GM19023 (cell line): Measurements from ENCODE around the gene ERRFI1.

Experiments used
- ATAC-seq: cut with Tn5 transposase; IDR thresholded peaks from one replicate; pipeline ENCODE4 v1.9.1; 2021; ENCODE audit warnings: mild to moderate bottlenecking, moderate library complexity; ENCODE audit not compliant: unreplicated experiment

Gene ERRFI1

DNA sequence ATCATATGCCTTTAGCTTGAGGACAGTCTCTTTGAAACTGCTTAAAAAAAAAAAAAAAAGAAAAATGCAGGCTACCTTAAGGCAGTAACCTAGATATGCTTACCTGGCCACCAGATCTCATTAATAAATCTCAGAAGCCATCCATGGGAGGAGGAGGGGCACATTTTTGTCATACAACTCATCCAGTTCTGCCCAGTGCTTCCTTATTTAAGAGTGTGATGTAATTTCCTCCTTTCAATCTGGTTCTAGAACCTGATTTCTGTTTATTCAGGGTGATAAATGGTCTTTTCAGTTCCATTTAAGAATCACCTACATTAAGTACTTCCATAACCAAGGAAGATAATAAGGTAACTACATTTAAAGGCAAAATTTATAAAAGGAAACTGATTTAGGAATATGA lies 6.1 kb downstream of the ERRFI1 start:
- ATAC-seq: no peak

DNA sequence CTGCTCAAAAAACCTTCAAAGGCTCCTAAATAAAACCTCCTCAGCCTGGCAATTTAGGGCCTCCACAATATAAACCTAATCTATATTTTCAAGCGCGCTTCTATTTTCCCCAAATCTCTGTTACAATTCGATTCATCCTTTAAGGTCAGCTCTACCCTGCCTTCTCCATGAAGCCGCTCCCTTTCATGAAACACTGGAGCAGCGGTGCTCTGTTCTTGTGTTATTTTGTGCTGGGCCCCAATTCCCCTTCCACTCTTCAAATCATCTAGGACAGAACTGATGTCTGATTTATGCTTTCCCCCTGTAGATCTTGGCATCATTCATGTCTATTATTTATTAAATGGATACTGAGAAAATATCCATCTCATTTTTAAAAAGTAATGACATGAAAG lies 6.9 kb downstream of the ERRFI1 start:
- no peak for ATAC-seq

GRCh38 chr1:8018492-8019228 lies 7.4 kb downstream of the ERRFI1 start:
- no peak for ATAC-seq

GRCh38 chr1:8017495-8018197 lies 8.5 kb downstream of the ERRFI1 start:
- ATAC-seq: no peak

- ATAC-seq: no peak
These were observed 9.2 kb downstream of the ERRFI1 start for GRCh38 chr1:8016895-8017241.

- ATAC-seq: no peak
These were observed 9.8 kb downstream of the ERRFI1 start for GRCh38 chr1:8016210-8016894.

DNA sequence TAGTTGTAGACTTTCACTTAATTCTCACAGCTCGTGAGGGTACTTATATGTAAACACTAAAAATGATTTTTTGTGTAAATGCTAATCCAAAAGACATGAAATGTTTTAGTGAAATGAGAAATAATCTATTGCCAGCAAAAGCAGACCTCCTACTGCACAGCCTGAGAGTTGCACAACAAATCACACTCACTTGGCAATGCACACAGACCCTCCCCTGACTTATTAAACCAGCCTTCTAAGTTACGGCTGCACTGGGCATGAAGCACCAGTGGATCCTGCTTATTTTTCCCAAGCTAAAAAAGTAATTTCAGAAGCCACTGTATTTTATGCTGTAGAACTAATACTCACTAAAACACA lies 10.3 kb downstream of the ERRFI1 start:
- no peak for ATAC-seq

- no peak for ATAC-seq
These were observed 10.9 kb downstream of the ERRFI1 start for GRCh38 chr1:8015036-8015808.

DNA sequence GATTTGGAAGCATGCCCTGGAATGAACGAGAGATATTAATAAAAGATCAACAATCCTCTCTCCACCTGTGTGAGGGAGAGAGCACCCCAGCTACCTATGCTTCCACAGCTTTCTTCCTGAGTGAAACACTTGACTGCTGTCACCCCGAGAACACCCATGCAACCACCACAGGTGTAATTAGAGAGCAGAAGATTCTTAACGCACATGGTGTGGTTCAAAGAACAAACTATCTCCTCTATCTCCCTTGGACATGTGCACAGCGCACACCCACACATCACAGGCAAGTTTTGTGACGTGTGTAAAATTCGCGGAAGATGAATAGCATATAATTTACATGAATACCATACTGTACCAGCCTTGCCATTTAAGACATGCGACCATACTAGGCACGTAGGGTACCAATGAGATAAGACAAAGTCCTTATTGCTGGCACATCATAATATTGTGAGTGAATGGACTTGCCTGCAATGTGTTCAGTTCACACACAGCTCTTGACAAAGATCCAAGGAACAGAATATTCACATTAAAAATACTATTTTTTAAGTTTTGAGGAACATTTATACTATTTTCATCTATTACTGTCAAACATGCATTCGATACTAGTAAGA lies 11.6 kb downstream of the ERRFI1 start:
- no peak for ATAC-seq

GRCh38 chr1:8013800-8014199 lies 12.3 kb downstream of the ERRFI1 start:
- no peak for ATAC-seq

GRCh38 chr1:8013399-8013798 lies 12.7 kb downstream of the ERRFI1 start:
- no peak for ATAC-seq

DNA sequence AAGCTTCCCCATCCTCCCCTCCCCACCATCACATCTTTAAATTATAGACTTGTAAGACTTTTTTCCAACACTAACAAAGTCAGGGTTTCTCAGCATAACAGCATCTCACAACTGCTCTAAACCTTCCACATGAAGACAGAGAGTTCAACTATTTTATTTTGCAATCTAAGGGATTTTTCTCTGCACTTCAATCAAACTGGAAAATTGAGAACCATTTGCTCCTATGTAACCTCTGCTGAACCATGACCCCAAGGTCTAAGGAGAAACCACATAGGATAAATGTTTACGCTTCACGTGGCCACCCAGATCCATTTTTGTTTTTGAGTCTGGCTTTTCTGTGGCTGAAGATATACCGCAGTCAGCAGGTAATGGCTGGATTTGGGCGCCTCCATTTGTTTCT lies 13.2 kb downstream of the ERRFI1 start:
- ATAC-seq: no peak

DNA sequence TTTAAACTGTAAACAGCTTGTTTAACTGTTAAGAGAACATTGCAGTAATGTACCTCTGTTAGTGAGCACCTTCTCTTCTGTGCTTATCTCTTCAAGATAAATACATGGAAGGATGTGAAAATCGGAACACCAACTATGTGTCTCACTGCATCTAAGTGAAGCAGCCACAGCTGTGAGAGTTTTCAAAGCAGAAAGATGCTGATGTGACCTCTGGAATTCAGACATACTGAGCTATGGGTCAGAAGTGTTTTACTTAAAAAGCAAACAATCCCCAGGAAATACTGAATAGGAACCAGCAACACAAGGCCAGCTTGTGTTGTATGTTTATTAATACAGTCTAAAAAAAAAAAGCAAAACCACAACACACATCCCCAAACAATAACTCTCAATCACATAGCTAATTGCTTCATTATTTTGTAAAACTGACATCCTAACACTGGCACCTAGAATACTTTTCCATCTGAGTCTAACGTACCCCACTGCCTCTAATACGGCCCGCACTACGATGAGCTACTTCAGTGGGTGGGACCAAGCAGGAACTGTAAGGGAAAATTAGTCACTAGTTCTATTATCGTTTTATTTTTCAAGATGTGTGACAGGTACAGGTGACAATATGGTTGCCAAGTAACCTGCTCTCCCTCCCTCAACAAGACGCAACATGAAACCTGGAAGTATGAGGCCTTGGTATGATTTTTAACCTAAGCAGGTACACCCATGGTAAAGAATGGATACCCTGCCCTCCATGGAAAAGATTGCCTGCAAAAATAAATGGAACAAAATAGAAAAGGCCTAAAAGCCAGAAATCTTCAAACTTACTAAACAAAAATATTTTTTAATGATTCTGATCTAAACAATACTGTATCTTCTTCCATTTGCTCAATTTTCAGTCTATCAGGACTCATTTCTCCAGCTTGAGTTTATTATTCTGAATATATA lies 13.9 kb downstream of the ERRFI1 start:
- no peak for ATAC-seq

- no peak for ATAC-seq
These were observed 15.1 kb downstream of the ERRFI1 start for GRCh38 chr1:8011016-8011415.

- no peak for ATAC-seq
These were observed 15.9 kb downstream of the ERRFI1 start for GRCh38 chr1:8010080-8010664.

DNA sequence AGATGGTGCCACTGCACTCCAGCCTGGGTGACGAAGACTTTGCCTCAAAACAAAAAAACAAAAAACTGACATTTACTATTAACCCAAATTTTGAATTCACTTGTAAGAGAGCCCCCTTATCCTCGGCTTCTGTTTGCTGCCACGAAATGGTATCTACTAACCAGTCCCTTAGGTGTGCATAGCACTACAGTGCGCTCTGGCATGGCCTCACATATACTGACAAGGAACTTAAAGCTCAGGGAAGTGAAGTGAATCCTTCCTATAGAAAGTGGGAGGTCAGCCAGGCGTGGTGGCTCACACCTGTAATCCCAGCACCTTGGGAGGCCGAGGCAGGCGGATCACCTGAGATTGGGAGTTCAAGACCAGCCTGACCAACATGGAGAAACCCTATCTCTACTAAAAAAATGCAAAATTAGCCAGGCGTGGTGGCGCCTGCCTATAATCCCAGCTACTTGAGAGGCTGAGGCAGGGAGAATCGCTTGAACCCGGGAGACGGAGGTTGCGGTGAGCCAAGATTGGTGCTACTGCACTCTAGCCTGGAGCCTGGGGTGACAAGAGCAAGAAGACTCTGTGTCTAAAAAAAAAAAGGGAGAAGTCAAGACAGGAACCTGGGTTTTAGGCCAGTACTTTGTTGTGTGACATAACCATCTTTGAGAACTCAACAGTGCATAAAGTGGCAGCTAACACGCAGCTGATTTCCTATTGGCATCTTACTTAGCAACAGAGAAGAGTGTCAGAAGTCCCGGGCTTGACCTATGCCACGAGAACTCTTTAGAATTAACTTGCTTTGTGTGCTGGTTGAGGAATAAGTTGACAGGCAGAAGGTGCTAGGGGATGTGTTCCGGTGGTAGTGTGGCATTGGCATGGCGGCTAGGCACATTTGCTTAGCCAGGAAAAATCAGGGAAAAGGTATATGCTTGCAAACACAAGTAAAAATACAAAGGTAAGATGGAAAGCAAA lies 16.8 kb downstream of the ERRFI1 start:
- ATAC-seq: no peak

DNA sequence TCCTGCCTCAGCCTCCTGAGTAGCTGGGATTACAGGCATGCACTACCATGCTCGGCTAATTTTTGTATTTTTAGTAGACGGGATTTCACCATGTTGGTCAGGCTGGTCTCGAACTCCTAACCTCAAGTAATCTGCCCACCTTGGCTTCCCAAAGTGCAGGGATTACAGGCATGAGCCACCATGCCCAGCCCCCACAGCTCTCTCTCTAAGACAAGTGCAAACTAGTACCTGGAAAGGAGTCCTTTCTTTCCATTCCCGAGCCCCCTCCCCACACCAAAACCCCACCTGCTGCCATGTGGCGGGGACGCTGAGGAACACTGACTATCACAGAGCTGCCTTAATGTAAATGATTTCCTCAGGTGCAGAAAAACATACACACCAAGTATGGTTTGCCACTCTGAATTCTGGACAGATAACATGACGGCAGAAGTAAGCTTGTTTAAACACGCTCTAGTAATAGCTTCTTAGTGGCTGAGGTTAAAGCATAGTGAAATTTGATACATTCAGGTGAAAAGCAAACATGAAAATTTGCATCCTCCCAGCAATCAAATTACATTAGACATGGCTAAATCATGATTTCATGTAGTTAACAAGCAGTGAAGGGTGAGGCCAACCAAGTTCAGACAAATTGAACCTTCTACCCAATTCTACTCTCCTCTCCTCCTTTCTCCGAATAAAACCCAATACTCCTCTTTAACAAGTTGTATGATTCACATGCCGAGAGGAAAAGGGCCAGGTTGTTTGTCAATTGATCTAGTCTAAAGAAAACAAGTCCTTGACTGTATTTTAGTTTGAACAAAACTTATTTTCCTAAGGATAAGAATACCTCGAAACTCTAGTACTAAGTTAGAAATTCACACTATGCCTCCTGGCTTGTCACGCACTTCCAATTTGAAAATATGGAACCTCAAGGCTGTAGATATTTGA lies 19.8 kb downstream of the ERRFI1 start:
- ATAC-seq: no peak
